ENCODE measurements around the gene DYSF.
"Not testable (repeated sequence)": the region's sequence is repeated elsewhere in the genome, so short reads cannot be mapped to it uniquely, and the experiment has no call there.

DYSF gene

DNA sequence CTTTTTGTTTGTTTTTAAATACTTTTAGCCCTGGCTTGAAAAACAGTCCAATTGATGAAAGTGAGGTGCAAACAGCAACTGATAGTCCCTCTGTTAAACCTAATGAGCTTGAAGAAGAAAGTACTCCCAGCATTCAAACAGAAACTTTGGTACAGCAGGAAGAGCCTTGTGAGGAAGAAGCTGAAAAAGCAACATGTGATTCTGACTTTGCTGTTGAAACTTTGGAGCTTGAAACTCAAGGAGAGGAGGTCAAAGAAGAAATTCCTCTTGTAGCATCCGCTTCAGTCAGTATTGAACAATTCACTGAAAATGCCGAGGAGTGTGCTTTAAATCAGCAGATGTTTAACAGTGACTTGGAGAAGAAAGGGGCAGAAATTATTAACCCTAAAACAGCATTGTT, 30.6 kb upstream of the DYSF start:
- TF ChIP-seq, protein P1, sequence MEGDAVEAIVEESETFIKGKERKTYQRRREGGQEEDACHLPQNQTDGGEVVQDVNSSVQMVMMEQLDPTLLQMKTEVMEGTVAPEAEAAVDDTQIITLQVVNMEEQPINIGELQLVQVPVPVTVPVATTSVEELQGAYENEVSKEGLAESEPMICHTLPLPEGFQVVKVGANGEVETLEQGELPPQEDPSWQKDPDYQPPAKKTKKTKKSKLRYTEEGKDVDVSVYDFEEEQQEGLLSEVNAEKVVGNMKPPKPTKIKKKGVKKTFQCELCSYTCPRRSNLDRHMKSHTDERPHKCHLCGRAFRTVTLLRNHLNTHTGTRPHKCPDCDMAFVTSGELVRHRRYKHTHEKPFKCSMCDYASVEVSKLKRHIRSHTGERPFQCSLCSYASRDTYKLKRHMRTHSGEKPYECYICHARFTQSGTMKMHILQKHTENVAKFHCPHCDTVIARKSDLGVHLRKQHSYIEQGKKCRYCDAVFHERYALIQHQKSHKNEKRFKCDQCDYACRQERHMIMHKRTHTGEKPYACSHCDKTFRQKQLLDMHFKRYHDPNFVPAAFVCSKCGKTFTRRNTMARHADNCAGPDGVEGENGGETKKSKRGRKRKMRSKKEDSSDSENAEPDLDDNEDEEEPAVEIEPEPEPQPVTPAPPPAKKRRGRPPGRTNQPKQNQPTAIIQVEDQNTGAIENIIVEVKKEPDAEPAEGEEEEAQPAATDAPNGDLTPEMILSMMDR (IDR thresholded peaks at IDR 0.05; ENCODE audit: low read depth, low read length), result no peak
- H3K4me3 ChIP-seq (ENCODE audit: low read depth, low read length), result no peak overlapping the region

DNA sequence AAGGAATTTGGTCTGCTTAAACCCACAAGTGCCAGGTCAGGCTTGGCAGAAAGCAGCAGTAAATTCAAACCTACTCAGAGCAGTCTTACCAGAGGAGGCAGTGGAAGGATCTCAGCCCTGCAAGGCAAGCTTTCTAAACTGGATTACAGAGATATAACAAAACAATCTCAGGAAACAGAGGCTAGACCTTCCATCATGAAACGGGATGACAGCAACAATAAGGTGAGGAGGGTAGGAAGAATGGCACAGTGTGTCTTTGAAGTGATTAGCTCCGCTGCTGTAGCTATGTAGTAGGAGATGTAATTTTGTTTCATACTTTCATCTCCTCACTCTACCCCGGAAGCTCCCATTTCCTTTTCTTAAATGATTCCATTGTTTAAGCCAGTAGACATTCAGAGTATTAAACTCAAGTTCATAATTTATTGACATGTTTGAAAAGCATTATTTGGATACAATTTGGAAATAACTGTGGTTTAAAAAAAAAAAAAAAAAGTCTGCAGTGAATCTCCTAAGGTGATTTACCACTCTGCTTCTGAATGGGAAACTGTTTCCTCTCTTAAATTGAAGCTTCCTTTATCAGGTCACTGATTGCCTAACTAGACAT, 29.4 kb upstream of the DYSF start:
- H3K4me3 ChIP-seq (ENCODE audit: low read depth, low read length), result no peak overlapping the region

DNA sequence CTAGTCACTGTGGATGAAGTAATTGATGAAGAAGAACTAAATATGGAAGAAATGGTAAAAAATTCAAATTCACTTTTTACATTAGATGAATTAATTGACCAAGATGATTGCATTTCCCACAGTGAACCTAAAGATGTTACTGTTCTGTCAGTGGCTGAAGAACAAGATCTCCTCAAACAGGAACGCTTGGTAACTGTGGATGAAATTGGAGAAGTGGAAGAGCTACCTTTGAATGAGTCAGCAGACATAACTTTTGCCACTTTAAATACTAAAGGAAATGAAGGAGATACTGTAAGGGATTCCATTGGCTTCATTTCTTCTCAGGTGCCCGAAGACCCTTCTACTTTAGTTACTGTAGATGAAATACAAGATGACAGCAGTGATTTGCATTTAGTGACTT, 26.6 kb upstream of the DYSF start:
- TF ChIP-seq, protein P1 (IDR thresholded peaks at IDR 0.05; ENCODE audit: low read depth, low read length), result no peak
- H3K4me3 ChIP-seq (ENCODE audit: low read depth, low read length), result no peak overlapping the region

More for the DNA sequence above, 29.4 kb upstream of the DYSF start:
- TF ChIP-seq, protein P1 (IDR thresholded peaks at IDR 0.05; ENCODE audit: low read depth, low read length), result no peak

DNA sequence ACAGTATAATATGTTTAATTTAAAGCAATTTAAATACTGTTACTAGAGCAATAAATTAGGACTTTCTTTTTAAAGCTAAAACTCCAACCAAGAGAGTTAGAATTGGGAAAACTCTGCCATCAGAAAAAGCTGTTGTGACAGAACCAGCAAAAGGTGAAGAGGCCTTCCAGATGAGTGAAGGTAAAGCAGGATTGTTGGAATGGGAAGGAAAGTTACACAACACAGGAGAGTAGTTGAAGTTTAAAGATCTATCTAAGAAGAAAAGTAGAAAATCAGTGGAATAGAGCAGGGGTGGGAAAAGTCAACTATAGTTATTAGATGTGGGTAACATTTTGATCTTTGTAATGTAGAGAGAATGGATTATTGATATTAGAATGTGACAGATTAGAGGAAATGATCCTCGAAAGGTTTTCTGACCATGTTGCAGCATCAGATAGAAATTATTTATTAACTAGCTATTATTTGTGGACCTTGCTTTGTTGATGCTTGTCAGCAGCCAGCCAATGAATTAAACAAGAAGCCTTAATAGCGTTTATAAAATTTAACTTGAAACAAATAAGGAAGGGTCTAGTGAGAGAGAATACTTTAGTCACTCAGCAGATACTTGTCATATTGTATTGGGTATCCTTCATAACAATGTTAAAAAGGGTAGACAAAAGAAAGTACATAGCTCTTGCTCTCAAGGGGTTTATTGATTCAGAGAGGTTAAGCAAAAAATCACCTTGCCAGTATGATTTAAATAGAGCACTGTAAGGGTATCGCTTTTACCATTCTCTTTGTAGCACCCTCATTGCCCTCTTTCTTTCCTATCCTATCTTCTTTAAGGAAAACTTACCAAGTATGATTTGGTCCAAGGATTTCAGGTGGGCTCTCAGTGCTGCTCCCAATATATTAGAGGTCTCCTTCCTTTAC, 24.6 kb upstream of the DYSF start:
- TF ChIP-seq, protein P1 (IDR thresholded peaks at IDR 0.05; ENCODE audit: low read depth, low read length), result no peak
- H3K4me3 ChIP-seq (ENCODE audit: low read depth, low read length), result no peak overlapping the region

DNA sequence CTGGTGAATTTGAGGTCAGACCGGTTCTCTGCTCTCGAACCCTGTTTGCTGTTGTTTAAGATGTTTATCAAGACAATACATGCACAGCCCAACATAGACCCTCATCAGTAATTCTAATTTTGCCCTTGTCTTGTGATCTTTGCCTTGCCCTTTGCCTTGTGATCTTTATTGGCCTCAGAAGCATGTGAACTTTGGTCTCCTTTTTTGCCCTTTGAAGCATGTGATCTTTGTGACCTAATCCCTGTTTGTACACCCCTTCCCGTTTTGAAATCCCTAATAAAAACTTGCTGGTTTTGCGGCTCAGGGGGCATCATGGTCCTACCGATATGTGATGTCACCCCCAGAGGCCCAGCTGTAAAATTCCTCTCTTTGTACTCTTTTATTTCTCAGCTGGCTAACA, 8.2 kb upstream of the DYSF start:
- H3K4me3 ChIP-seq (ENCODE audit: low read depth, low read length), result not testable (repeated sequence)

DNA sequence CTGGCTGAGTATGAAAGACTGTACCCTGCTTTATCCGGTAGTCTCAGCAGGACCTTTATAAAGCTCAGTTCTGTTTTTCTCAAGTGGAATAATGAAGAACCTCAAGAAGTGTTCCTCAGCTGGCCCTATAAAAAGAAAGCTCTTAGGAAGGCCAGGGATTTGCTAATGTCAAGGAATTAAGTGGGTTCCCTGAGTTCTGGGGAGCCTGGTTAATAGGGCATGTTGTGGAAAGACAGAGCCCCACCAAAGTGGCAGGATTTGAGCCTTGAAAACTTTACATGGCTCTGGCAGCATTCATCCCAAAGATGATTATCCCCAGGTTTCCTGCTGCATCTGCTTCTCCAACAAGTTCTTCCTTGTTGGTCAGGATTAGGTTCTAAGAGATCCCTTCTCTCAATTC, 6.9 kb upstream of the DYSF start:
- H3K4me3 ChIP-seq (ENCODE audit: low read depth, low read length), result no peak overlapping the region
- TF ChIP-seq, protein P1 (IDR thresholded peaks at IDR 0.05; ENCODE audit: low read depth, low read length), result no peak

DNA sequence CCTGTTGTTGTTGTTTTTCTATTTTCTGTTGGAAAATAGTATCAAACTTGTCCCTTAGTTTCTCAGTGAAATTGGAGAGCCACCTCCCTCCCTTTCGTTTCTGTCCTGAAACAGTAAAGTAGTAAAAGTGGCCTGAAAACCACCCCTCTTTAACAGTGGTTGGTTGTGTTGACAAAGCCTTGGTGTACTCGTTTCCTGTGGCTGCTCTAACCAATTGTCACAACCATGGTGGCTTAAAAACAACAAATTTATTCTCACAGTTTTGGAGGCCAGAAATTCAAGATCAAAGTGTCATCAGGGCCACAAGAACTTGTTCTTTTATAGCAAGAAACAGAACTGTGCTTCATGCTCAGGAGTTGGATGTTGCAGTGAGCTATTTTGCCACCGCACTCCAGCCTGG, 4.0 kb upstream of the DYSF start:
- no peak overlapping the region for H3K4me3 ChIP-seq (ENCODE audit: low read depth, low read length)
- TF ChIP-seq, protein P1 (IDR thresholded peaks at IDR 0.05; ENCODE audit: low read depth, low read length), result no peak

Measured in WI38 (cell line).